Peyer's patch (tissue), 4 donors: ENCODE measurements around the gene PLCH1.

ENCODE experiments used
- POLR2A ChIP-seq, 2 donors: fragments of 450-650 bp; IDR thresholded peaks; one replicate each; pipeline ENCODE4 v1.5.1; 2017; ENCODE audit warnings: antibody characterized with exemption in 2 of 2, mild to moderate bottlenecking in 2 of 2, moderate library complexity in 2 of 2
- TF ChIP-seq, protein P1 (sequence below), 6 experiments: fragments of 450-650 bp in 4 of 6; fragments of 200-600 bp in 2 of 6; sonication (generic) in 1 of 6; IDR thresholded peaks; one replicate each; pipeline ENCODE4 v1.5.1; 2017 to 2019; ENCODE audit warnings: antibody characterized with exemption in 6 of 6, mild to moderate bottlenecking in 3 of 6, moderate library complexity in 1 of 6

DNA sequence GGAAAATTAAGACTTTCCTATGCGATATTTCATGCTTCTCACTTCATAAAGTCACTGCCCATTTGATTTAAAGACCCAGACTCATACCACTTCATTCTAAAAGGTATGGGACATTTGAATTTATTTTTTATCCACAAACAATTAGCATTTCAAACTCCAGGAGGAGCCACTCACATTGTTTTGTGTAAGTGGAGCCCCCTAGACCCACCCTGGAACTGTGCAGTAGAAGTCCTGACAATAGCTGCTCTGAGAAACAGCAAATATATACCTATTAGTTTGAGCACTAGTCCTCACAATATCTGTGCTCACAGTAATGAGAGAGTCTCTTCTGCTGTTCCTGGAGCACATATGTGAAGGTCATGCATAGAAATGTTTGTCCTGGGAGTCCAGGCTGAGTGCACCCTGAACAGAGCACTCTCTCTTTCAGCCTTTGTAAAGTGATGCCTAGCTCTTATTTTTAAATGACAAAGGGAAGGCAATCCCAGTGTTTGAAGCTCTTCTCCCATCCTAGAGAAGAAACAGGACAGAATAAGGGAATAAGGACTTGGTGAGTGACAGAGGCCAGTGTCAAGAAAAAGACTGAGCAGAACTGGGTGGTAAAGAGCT is 323.9 kb downstream of the PLCH1 start:
- TF ChIP-seq, protein P1, sequence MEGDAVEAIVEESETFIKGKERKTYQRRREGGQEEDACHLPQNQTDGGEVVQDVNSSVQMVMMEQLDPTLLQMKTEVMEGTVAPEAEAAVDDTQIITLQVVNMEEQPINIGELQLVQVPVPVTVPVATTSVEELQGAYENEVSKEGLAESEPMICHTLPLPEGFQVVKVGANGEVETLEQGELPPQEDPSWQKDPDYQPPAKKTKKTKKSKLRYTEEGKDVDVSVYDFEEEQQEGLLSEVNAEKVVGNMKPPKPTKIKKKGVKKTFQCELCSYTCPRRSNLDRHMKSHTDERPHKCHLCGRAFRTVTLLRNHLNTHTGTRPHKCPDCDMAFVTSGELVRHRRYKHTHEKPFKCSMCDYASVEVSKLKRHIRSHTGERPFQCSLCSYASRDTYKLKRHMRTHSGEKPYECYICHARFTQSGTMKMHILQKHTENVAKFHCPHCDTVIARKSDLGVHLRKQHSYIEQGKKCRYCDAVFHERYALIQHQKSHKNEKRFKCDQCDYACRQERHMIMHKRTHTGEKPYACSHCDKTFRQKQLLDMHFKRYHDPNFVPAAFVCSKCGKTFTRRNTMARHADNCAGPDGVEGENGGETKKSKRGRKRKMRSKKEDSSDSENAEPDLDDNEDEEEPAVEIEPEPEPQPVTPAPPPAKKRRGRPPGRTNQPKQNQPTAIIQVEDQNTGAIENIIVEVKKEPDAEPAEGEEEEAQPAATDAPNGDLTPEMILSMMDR (IDR thresholded peaks at IDR 0.05) = no peak
- no peak for TF ChIP-seq POLR2A (IDR thresholded peaks at IDR 0.05)
